Panc1 (cell line): Measurements from ENCODE around the gene HNRNPAB. TPM values are rescaled to one million over a fixed set of nuclear protein-coding genes. Genes with fewer than 3 reads are reported as not detected.

Experiments used
- ATAC-seq: fragments of 200-7000 bp; cut with Tn5 transposase; 2 replicates; pipeline ENCODE4 v1.9.1; 2020; ENCODE audit warnings: mild to moderate bottlenecking, moderate library complexity
- BruUV-seq: library from RNA; stranded (reverse); fragments of 400-500 nt; replicated peaks from 2 replicates; lab custom pipeline; 2021; lab: Mats Ljungman, UMichigan
- CTCF ChIA-PET: fragments of 300-600 bp; sonication (Branson Sonifier 250); formaldehyde crosslinking; loops from one replicate; lab custom pipeline; 2022; ENCODE audit warnings: antibody characterized with exemption; lab: Charles Lee
- POLR2A ChIA-PET: fragments of 300-600 bp; sonication (Branson Sonifier 250); formaldehyde crosslinking; loops from one replicate; lab custom pipeline; 2022; ENCODE audit warnings: antibody characterized with exemption; lab: Charles Lee
- DNase-seq: peaks from one replicate; pipeline ENCODE4 v3.0.0-alpha.2; 2010; ENCODE audit warnings: low read depth, low spot score
- H3K27ac ChIP-seq: 2 replicates; pipeline ENCODE4 v1.5.1; 2011; ENCODE audit warnings: mild to moderate bottlenecking, low read length, inconsistent platforms
- H3K27me3 ChIP-seq: fragments of 200-500 bp; sonication (Bioruptor generic); 2 replicates; pipeline ENCODE4 v1.6.0; 2014; ENCODE audit warnings: low read length, inconsistent platforms; ENCODE audit not compliant: control insufficient read depth, insufficient read depth
- H3K36me3 ChIP-seq: fragments of 200-500 bp; sonication (Bioruptor generic); 2 replicates; pipeline ENCODE4 v1.5.1; 2014; ENCODE audit warnings: inconsistent platforms, mild to moderate bottlenecking, low read length, moderate library complexity; ENCODE audit not compliant: control insufficient read depth, insufficient read depth
- H3K4me1 ChIP-seq: 2 replicates; pipeline ENCODE4 v1.5.1; 2011; ENCODE audit warnings: inconsistent platforms, mild to moderate bottlenecking, low read length, moderate library complexity; ENCODE audit not compliant: control insufficient read depth, insufficient read depth
- H3K4me3 ChIP-seq, 2 experiments: 2 replicates each; pipeline ENCODE4 v1.5.1; 2011 to 2012; ENCODE audit warnings: low read depth in 2 of 2, low read length in 2 of 2, mild to moderate bottlenecking in 2 of 2, inconsistent platforms in 1 of 2, moderate library complexity in 1 of 2
- H3K9me3 ChIP-seq: fragments of 200-500 bp; sonication (Bioruptor generic); 2 replicates; pipeline ENCODE4 v1.5.1; 2014; ENCODE audit warnings: low read depth, mild to moderate bottlenecking, inconsistent platforms, low read length, moderate library complexity; ENCODE audit not compliant: control insufficient read depth, insufficient read depth
- POLR2AphosphoS5 ChIP-seq: IDR thresholded peaks from 2 replicates; pipeline ENCODE4 v1.6.1; 2012; ENCODE audit warnings: mild to moderate bottlenecking, low read depth, low read length, moderate library complexity
- SIN3A ChIP-seq: IDR thresholded peaks from 2 replicates; pipeline ENCODE4 v1.6.1; 2012; ENCODE audit warnings: low read depth, mild to moderate bottlenecking, low read length, moderate library complexity, borderline replicate concordance; ENCODE audit not compliant: insufficient read depth
- TCF7L2 ChIP-seq: IDR thresholded peaks from 2 replicates; pipeline ENCODE4 v1.6.1; 2011; ENCODE audit warnings: mild to moderate bottlenecking, low read depth, low read length, inconsistent platforms
- in situ Hi-C: cut with HindIII; loops from 2 replicates; pipeline ENCODE4 v1.10.0; 2016; ENCODE audit warnings: low sequenced_read_pairs, low pct_unique_long_range_greater_than_20kb
- intact Hi-C: fragments of 100-400 bp; cut with micrococcal nuclease; formaldehyde crosslinking; loops from one replicate; pipeline ENCODE4 v1.10.0; 2022; ENCODE audit not compliant: unreplicated experiment
- total RNA-seq: library from RNA; stranded (reverse); gene quantifications from one replicate; pipeline ENCODE4 v1.2.1, GENCODE V29; 2021; ENCODE audit not compliant: unreplicated experiment
- TF ChIP-seq, protein P1 (sequence below): fragments of 450-650 bp; IDR thresholded peaks from 2 replicates; pipeline ENCODE4 v1.5.1; 2017; ENCODE audit warnings: mild to moderate bottlenecking
- TF ChIP-seq, protein P2 (sequence below), 2 experiments: IDR thresholded peaks; 2 replicates each; pipeline ENCODE4 v1.6.1; 2011 to 2012; ENCODE audit warnings: low read depth in 2 of 2, control low read depth in 1 of 2, low read length in 1 of 2, mild to moderate bottlenecking in 1 of 2, moderate library complexity in 1 of 2; ENCODE audit not compliant: insufficient read depth in 1 of 2

Gene HNRNPAB
- total RNA-seq, 1 experiment from 2014 or later = 273 TPM

DNA sequence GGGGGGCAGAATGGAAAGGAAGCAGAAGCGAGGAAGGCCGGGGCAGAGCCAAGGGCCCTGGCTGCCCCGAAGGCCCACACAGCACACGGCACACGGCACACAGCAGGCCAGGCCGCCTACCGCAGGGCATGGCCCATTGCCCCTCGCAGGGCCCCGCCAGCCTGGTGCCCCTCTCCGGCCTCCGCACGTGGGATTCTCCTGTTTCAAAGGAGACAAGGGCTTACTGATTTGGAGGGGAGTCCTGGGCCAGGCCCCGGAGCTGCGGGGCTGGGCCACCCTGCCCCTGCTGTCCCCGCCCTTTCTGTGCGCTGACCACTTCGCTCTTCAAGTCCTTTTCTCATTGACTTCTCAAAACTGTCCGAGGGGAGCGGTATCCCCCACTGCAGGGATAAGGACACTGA lies 36.0 kb downstream of the HNRNPAB start:
- Histone ChIP-seq H3K4me3 (no peak overlapping the region), H3K36me3 (no peaks in the 10 kb centered on the region), H3K27ac (no peak overlapping the region), H3K27me3 (no peaks in the 10 kb centered on the region), H3K4me1 (no peaks in the 10 kb centered on the region), H3K9me3 (no peaks in the 10 kb centered on the region)
- intact Hi-C loops (no loop called here), in situ Hi-C loops (no loop called here)
- no TSS peak for BruUV-seq
- ChIA-PET CTCF (no interaction called here), POLR2A (no interaction called here)
- DNase-seq = no peak
- ATAC-seq = no peak
- TF ChIP-seq SIN3A (no peak), POLR2AphosphoS5 (no peak), TCF7L2 (no peak)
- TF ChIP-seq, protein P1, sequence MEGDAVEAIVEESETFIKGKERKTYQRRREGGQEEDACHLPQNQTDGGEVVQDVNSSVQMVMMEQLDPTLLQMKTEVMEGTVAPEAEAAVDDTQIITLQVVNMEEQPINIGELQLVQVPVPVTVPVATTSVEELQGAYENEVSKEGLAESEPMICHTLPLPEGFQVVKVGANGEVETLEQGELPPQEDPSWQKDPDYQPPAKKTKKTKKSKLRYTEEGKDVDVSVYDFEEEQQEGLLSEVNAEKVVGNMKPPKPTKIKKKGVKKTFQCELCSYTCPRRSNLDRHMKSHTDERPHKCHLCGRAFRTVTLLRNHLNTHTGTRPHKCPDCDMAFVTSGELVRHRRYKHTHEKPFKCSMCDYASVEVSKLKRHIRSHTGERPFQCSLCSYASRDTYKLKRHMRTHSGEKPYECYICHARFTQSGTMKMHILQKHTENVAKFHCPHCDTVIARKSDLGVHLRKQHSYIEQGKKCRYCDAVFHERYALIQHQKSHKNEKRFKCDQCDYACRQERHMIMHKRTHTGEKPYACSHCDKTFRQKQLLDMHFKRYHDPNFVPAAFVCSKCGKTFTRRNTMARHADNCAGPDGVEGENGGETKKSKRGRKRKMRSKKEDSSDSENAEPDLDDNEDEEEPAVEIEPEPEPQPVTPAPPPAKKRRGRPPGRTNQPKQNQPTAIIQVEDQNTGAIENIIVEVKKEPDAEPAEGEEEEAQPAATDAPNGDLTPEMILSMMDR = no peak
- TF ChIP-seq, protein P2, sequence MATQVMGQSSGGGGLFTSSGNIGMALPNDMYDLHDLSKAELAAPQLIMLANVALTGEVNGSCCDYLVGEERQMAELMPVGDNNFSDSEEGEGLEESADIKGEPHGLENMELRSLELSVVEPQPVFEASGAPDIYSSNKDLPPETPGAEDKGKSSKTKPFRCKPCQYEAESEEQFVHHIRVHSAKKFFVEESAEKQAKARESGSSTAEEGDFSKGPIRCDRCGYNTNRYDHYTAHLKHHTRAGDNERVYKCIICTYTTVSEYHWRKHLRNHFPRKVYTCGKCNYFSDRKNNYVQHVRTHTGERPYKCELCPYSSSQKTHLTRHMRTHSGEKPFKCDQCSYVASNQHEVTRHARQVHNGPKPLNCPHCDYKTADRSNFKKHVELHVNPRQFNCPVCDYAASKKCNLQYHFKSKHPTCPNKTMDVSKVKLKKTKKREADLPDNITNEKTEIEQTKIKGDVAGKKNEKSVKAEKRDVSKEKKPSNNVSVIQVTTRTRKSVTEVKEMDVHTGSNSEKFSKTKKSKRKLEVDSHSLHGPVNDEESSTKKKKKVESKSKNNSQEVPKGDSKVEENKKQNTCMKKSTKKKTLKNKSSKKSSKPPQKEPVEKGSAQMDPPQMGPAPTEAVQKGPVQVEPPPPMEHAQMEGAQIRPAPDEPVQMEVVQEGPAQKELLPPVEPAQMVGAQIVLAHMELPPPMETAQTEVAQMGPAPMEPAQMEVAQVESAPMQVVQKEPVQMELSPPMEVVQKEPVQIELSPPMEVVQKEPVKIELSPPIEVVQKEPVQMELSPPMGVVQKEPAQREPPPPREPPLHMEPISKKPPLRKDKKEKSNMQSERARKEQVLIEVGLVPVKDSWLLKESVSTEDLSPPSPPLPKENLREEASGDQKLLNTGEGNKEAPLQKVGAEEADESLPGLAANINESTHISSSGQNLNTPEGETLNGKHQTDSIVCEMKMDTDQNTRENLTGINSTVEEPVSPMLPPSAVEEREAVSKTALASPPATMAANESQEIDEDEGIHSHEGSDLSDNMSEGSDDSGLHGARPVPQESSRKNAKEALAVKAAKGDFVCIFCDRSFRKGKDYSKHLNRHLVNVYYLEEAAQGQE (IDR thresholded peaks at IDR 0.05; ENCODE audit: insufficient read depth in 1 of 2, low read depth in 2 of 2, low read length in 1 of 2) = no peak

DNA sequence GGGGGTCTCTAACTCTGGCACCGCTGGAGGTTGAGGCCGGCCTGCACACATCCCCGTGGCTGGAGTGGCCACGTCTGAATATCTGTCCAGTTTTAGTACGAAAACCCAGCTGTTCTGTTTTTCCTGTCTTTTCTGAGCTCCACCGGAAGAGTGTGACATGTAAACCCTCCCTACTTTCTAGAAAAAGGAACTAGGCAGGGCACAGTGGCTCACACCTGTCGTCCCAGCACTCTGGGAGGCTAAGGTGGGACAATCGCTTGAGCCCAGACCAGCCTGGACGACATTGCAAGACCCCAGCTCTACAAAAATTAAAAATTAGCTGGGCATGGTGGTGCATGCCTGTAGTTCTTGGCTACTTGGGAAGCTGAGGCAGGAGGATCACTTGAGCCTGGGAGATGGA lies 36.4 kb downstream of the HNRNPAB start:
- Histone ChIP-seq H3K9me3 (no peaks in the 10 kb centered on the region), H3K27me3 (no peaks in the 10 kb centered on the region), H3K27ac (no peak overlapping the region), H3K4me1 (no peaks in the 10 kb centered on the region), H3K36me3 (no peaks in the 10 kb centered on the region), H3K4me3 (no peak overlapping the region)
- POLR2A ChIA-PET = interaction anchor here (0.6 kb wide), 1 partner anchor 10 kb away, joined by 4 read pairs; no protein-coding TSS in a partner anchor
- TF ChIP-seq TCF7L2 (no peak), SIN3A (no peak), POLR2AphosphoS5 (no peak)
- TF ChIP-seq, protein P2 (IDR thresholded peaks at IDR 0.05; ENCODE audit: insufficient read depth in 1 of 2, low read depth in 2 of 2, low read length in 1 of 2) = no peak
- TF ChIP-seq, protein P1 = no peak
- BruUV-seq = no TSS peak
- no peak for ATAC-seq
- CTCF ChIA-PET = no interaction called here
- in situ Hi-C loops (no loop called here), intact Hi-C loops (no loop called here)
- DNase-seq = no peak
